ENCODE results near the gene CCDC6.

CCDC6 gene

GRCh38 chr10:59838085-59838789 is 68.1 kb downstream of the CCDC6 start:
- ChIA-PET POLR2A (no interaction called here), CTCF (interaction anchor here (0.8 to 2.2 kb wide), 7 partner anchors 7 to 215 kb away, joined by 3 to 8 read pairs (median 3); no protein-coding TSS in a partner anchor)
- no peak for DNase-seq (ENCODE audit: extremely low spot score)
- TF ChIP-seq CTCF (IDR thresholded peaks at IDR 0.05; ENCODE audit: control extremely low read depth, extremely low read depth, low read depth, missing control alignments), result no peak

GRCh38 chr10:59833810-59834209 is 72.5 kb downstream of the CCDC6 start:
- ChIA-PET POLR2A (no interaction called here), CTCF (interaction anchor here (1.7 to 6.6 kb wide), 6 partner anchors 9 to 208 kb away, joined by 3 to 50 read pairs (median 10); partner anchors contain the start of gene CCDC6)
- DNase-seq (ENCODE audit: extremely low spot score), result peak; percentile 17
- no peak for TF ChIP-seq CTCF (IDR thresholded peaks at IDR 0.05; ENCODE audit: control extremely low read depth, extremely low read depth, low read depth, missing control alignments)

GRCh38 chr10:59832506-59832905 is 73.8 kb downstream of the CCDC6 start:
- ChIA-PET POLR2A (no interaction called here), CTCF (interaction anchor here (1.0 to 6.6 kb wide), 8 partner anchors 9 to 207 kb away, joined by 4 to 50 read pairs (median 9); partner anchors contain the start of gene CCDC6)
- no peak for TF ChIP-seq CTCF (IDR thresholded peaks at IDR 0.05; ENCODE audit: control extremely low read depth, extremely low read depth, low read depth, missing control alignments)
- no peak for DNase-seq (ENCODE audit: extremely low spot score)

GRCh38 chr10:59831658-59832503 is 74.5 kb downstream of the CCDC6 start:
- no peak for DNase-seq (ENCODE audit: extremely low spot score)
- CTCF ChIA-PET, result interaction anchor here (0.9 to 6.6 kb wide), 12 partner anchors 8 to 207 kb away, joined by 3 to 50 read pairs (median 8); partner anchors contain the start of gene CCDC6
- TF ChIP-seq CTCF (IDR thresholded peaks at IDR 0.05; ENCODE audit: control extremely low read depth, extremely low read depth, low read depth, missing control alignments), result no peak
- POLR2A ChIA-PET, result no interaction called here

- peak; percentile 58 for TF ChIP-seq CTCF (IDR thresholded peaks at IDR 0.05; ENCODE audit: control extremely low read depth, extremely low read depth, low read depth, missing control alignments)
- DNase-seq (ENCODE audit: extremely low spot score), result no peak
- ChIA-PET POLR2A (no interaction called here), CTCF (interaction anchor here (0.6 to 6.6 kb wide), 30 partner anchors 8 to 250 kb away, joined by 3 to 50 read pairs (median 5); partner anchors contain the start of gene CCDC6)
Observed at GRCh38 chr10:59830601-59831259, 75.6 kb downstream of the CCDC6 start.

- CTCF ChIA-PET, result no interaction called here
- DNase-seq (ENCODE audit: extremely low spot score), result peak; percentile 10
Observed at GRCh38 chr10:59829601-59830000, 76.8 kb downstream of the CCDC6 start.

More at GRCh38 chr10:59829601-59830000, 76.8 kb downstream of the CCDC6 start:
- TF ChIP-seq CTCF (IDR thresholded peaks at IDR 0.05; ENCODE audit: control extremely low read depth, extremely low read depth, low read depth, missing control alignments), result no peak
- POLR2A ChIA-PET, result no interaction called here

Data from GM10248 (cell line).